Activated T-cell treated with anti-CD3 and anti-CD28 coated beads for 1 hour (primary cell): ENCODE measurements around the gene CACNA1C.
"Not testable (repeated sequence)": the region's sequence is repeated elsewhere in the genome, so short reads cannot be mapped to it uniquely, and the experiment has no call there.

Experiments
- DNase-seq: peaks from one replicate; pipeline ENCODE4 v3.0.0-alpha.2; 2020; ENCODE audit warnings: low read depth

CACNA1C gene

GRCh38 chr12:2112401-2112800 is 59.6 kb downstream of the CACNA1C start:
- DNase-seq = no peak

- DNase-seq = no peak
These were observed 60.5 kb downstream of the CACNA1C start for GRCh38 chr12:2113119-2113912.

- no peak for DNase-seq
These were observed 61.3 kb downstream of the CACNA1C start for GRCh38 chr12:2114071-2114470.

- no peak for DNase-seq
These were observed 62.5 kb downstream of the CACNA1C start for GRCh38 chr12:2115101-2115845.

- no peak for DNase-seq
These were observed 64.8 kb downstream of the CACNA1C start for GRCh38 chr12:2117541-2117940.

- no peak for DNase-seq
These were observed 65.3 kb downstream of the CACNA1C start for GRCh38 chr12:2118061-2118460.

- DNase-seq = no peak
These were observed 65.9 kb downstream of the CACNA1C start for GRCh38 chr12:2118481-2119255.

- DNase-seq = no peak
These were observed 66.5 kb downstream of the CACNA1C start for GRCh38 chr12:2119266-2119665.

- no peak for DNase-seq
These were observed 68.4 kb downstream of the CACNA1C start for GRCh38 chr12:2120982-2121758.

GRCh38 chr12:2124466-2125023 is 71.8 kb downstream of the CACNA1C start:
- DNase-seq = no peak

GRCh38 chr12:2125651-2126522 is 73.1 kb downstream of the CACNA1C start:
- DNase-seq = no peak

- no peak for DNase-seq
These were observed 74.1 kb downstream of the CACNA1C start for GRCh38 chr12:2126676-2127406.

GRCh38 chr12:2129076-2129475 is 76.3 kb downstream of the CACNA1C start:
- DNase-seq = no peak

- not testable (repeated sequence) for DNase-seq
These were observed 83.1 kb downstream of the CACNA1C start for GRCh38 chr12:2135661-2136418.

- DNase-seq = no peak
These were observed 84.1 kb downstream of the CACNA1C start for GRCh38 chr12:2136901-2137300.

- DNase-seq = no peak
These were observed 84.9 kb downstream of the CACNA1C start for GRCh38 chr12:2137711-2138110.

- no peak for DNase-seq
These were observed 85.5 kb downstream of the CACNA1C start for GRCh38 chr12:2138294-2138693.

GRCh38 chr12:2138871-2139308 is 86.1 kb downstream of the CACNA1C start:
- DNase-seq = no peak

- DNase-seq = no peak
These were observed 86.9 kb downstream of the CACNA1C start for GRCh38 chr12:2139651-2140050.
